IgD-negative memory B cell (primary cell): ENCODE measurements around the gene SYCP2. TPM values are rescaled to one million over a fixed set of nuclear protein-coding genes. Genes with fewer than 3 reads are reported as not detected.

Experiments used
- H3K27ac Mint-ChIP-seq, 3 donors: one replicate each; pipeline ENCODE4 v1.8.0; 2020 to 2022; ENCODE audit warnings: mild to moderate bottlenecking in 3 of 3, mixed read lengths in 3 of 3, moderate library complexity in 1 of 3
- H3K27me3 Mint-ChIP-seq: one replicate; pipeline ENCODE4 v1.8.0; 2021; ENCODE audit warnings: mixed read lengths
- H3K36me3 Mint-ChIP-seq: one replicate; pipeline ENCODE4 v1.8.0; 2020; ENCODE audit warnings: mild to moderate bottlenecking, mixed read lengths
- H3K4me1 Mint-ChIP-seq, 3 donors: one replicate each; pipeline ENCODE4 v1.8.0; 2020 to 2022; ENCODE audit warnings: mixed read lengths in 3 of 3, mild to moderate bottlenecking in 1 of 3
- H3K4me3 Mint-ChIP-seq, 4 donors: one replicate each; pipeline ENCODE4 v1.8.0; 2020 to 2022; ENCODE audit warnings: mild to moderate bottlenecking in 4 of 4, mixed read lengths in 4 of 4, moderate library complexity in 3 of 4
- H3K9me3 Mint-ChIP-seq, 3 donors: one replicate each; pipeline ENCODE4 v1.8.0; 2020 to 2021; ENCODE audit warnings: mixed read lengths in 3 of 3, mild to moderate bottlenecking in 1 of 3
- polyA plus RNA-seq: library from polyadenylated mRNA; unstranded; fragments of 300-500 nt; fragmentation: Illumina TruSeq; gene quantifications from one replicate; pipeline ENCODE4 v1.2.3, GENCODE V29; 2021

Gene SYCP2
- polyA plus RNA-seq, 1 donor from 2014 or later: 0.56 TPM

GRCh38 chr20:59821201-59821600 lies 112.2 kb downstream of the SYCP2 start:
- peaks cover 1% of the 10 kb centered on the region for H3K36me3 Mint-ChIP-seq
- H3K9me3 Mint-ChIP-seq: peaks cover 0 to 4% (median 3%) of the 10 kb centered on the region in 3 donors
- no peak overlapping the region for H3K4me3 Mint-ChIP-seq
- no peaks in the 10 kb centered on the region for H3K4me1 Mint-ChIP-seq
- no peak overlapping the region for H3K27ac Mint-ChIP-seq
- H3K27me3 Mint-ChIP-seq: no peaks in the 10 kb centered on the region

DNA sequence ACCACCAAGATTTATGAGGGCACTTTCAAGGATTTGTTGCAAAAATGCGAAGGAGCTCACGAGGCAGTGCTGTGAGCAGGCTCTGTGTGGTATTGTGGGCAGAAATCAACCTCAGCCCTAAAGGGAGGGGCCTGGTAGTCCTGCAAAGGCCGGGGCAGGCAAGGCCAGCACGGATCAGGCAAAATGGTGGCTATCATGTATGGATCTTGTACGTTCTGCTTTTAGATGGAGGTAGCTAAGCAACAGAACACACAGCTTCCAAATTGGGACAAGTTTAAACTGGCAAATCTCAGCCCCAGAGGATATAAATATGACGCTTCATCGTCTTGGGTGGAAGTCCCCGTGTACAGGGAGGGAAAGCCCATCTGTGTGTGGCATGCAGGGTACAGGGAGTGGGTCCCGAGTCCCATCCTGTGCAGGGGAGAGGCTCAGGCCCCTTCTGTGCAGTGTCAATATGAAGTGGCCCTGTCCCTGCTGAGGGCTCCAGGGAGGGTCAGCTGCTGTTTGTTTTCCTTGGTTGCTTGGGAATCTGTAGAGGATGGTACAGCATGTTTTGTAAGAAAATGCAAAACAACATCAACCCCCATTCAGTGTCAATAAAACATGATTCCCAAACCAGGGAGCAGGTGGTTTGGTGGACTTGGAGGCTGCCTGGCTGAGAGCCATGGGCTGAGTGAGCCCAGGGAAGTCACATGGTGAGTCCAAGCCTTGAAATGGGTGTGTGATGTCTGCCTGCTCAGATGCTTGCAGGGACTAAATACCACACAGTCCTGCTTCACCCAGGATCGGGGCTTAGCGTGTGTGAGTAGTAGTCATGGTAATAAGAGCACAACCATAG lies 113.0 kb downstream of the SYCP2 start:
- Mint-ChIP-seq H3K27me3 (no peaks in the 10 kb centered on the region), H3K36me3 (peaks cover 1% of the 10 kb centered on the region), H3K4me3 (no peak overlapping the region), H3K27ac (no peak overlapping the region), H3K9me3 (peaks cover 0 to 4% (median 2%) of the 10 kb centered on the region in 3 donors), H3K4me1 (no peaks in the 10 kb centered on the region)

DNA sequence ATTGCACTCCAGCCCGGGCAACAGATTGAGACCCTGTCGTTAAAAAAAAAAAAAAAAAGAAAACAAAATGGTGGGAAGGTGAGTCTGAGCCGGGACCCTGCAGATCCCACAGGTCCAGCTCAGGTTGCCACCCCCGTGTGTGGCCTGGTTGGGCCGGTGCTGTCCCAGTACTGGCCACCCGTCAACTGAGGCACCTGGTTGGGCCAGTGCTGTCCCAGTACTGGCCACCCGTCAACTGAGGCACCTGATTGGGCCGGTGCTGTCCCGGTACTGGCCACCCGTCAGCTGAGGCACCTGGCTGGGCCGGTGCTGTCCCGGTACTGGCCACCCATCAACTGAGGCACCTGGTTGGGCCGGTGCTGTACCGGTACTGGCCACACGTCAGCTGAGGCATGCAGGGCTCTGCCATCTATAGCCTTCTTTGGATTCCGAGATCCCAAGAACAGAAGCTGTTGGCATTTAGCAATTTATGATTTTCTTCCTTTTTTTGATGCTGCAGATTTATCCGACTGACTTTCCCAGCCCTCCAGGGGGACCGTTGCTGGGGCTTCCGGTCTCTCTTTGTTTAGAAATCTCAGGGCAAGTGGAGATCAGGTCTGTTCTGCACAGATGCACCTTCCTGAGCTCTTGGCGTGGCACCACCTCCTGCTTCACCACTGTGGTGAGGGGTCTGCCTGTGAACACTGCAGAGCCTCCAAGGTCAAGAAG lies 113.8 kb downstream of the SYCP2 start:
- H3K9me3 Mint-ChIP-seq: peaks cover 0 to 4% (median 0%) of the 10 kb centered on the region in 3 donors
- H3K27me3 Mint-ChIP-seq: no peaks in the 10 kb centered on the region
- H3K4me3 Mint-ChIP-seq: no peak overlapping the region
- H3K4me1 Mint-ChIP-seq: no peaks in the 10 kb centered on the region
- H3K27ac Mint-ChIP-seq: no peak overlapping the region
- peaks cover 1% of the 10 kb centered on the region for H3K36me3 Mint-ChIP-seq

GRCh38 chr20:59818911-59819310 lies 114.5 kb downstream of the SYCP2 start:
- H3K27me3 Mint-ChIP-seq: no peaks in the 10 kb centered on the region
- no peaks in the 10 kb centered on the region for H3K4me1 Mint-ChIP-seq
- H3K36me3 Mint-ChIP-seq: peaks cover 1% of the 10 kb centered on the region
- no peak overlapping the region for H3K4me3 Mint-ChIP-seq
- no peak overlapping the region for H3K27ac Mint-ChIP-seq
- peaks cover 0 to 4% (median 0%) of the 10 kb centered on the region in 3 donors for H3K9me3 Mint-ChIP-seq

- Mint-ChIP-seq H3K27me3 (no peaks in the 10 kb centered on the region), H3K4me1 (no peaks in the 10 kb centered on the region), H3K27ac (no peak overlapping the region), H3K36me3 (peaks cover 3% of the 10 kb centered on the region), H3K4me3 (no peak overlapping the region), H3K9me3 (peaks cover 0 to 4% (median 0%) of the 10 kb centered on the region in 3 donors)
Measured at GRCh38 chr20:59817846-59818615, 115.4 kb downstream of the SYCP2 start.

GRCh38 chr20:59817406-59817805 lies 116.0 kb downstream of the SYCP2 start:
- Mint-ChIP-seq H3K9me3 (peaks cover 0 to 4% (median 0%) of the 10 kb centered on the region in 3 donors), H3K27ac (no peak overlapping the region), H3K4me1 (no peaks in the 10 kb centered on the region), H3K36me3 (peaks cover 3% of the 10 kb centered on the region), H3K27me3 (peaks cover under 1% of the 10 kb centered on the region), H3K4me3 (no peak overlapping the region)

GRCh38 chr20:59816146-59816738 lies 117.2 kb downstream of the SYCP2 start:
- peaks cover 0 to 4% (median 0%) of the 10 kb centered on the region in 3 donors for H3K9me3 Mint-ChIP-seq
- H3K36me3 Mint-ChIP-seq: peaks cover 2% of the 10 kb centered on the region
- peaks cover 3% of the 10 kb centered on the region for H3K27me3 Mint-ChIP-seq
- no peaks in the 10 kb centered on the region for H3K4me1 Mint-ChIP-seq
- H3K4me3 Mint-ChIP-seq: no peak overlapping the region
- H3K27ac Mint-ChIP-seq: no peak overlapping the region

DNA sequence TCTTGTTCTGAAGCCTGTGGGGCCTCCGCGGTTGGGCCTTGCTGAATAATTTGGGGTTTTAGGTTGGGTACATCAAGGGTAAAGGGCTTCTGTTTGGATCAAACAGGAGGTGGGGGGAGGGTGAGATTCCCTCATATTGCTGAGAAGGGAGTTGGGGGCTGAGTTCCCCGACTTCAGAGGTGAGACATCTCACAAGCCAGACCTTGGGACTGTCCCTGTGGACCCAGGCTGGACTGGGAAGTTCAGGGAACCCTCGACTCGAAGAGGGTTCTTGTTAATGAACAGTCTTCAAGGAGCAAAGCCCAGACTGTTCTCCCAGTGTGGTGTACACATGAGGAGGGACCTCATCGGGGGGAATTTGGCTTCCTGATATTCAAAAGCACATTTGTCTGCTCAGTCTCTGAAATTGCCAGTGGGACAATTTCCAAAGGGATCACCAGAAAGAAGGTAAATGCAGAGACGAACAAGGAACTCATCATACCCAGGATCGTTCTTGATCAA lies 118.5 kb downstream of the SYCP2 start:
- H3K4me3 Mint-ChIP-seq: no peak overlapping the region
- H3K27me3 Mint-ChIP-seq: peaks cover 3% of the 10 kb centered on the region
- H3K36me3 Mint-ChIP-seq: peaks cover 2% of the 10 kb centered on the region
- no peaks in the 10 kb centered on the region for H3K9me3 Mint-ChIP-seq
- H3K27ac Mint-ChIP-seq: no peak overlapping the region
- no peaks in the 10 kb centered on the region for H3K4me1 Mint-ChIP-seq

DNA sequence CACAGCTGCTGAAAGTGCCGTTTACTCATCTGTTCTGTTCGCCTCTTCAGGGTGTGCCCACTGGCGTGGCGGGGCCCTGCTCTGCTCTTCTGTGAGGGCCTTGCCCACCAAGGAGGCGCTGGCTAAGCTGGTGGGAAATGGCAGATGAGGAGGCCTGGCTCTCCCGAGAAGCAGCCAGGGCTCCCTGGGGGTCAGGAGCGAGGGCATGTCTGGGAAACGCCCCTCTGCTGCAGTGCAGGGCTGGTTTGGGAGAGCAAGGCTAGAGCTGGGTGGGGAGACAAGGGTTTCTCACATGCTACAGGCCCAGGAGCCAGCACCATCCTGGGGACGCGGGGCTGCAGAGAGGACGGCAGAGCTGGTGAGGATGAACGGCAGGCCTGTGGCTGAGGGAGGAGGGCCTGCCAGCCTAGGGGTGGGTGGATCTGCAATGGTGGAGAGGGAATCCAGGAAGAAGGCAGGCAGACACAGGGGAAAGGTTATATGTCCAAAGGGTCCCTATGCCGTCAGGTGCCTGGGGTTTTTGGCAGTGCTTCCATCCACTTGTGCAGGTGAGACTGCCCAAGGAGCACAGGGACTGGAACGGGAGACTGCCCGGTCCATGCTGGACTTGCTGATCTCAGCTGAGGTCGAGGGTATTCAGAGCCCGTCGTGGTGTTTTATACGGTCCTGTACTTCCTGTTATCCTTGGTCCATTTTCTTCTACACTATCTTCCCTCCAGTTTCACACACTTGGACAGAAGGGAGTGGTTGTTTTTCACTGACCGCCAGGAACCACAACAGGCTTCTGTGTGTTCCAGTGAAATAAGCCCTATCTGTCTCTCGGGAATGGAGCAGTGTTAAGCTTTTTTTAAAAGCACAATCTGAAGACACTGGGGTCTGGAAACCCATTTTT lies 119.2 kb downstream of the SYCP2 start:
- Mint-ChIP-seq H3K9me3 (no peaks in the 10 kb centered on the region), H3K4me1 (no peaks in the 10 kb centered on the region), H3K27ac (no peak overlapping the region), H3K36me3 (peaks cover 2% of the 10 kb centered on the region), H3K4me3 (no peak overlapping the region), H3K27me3 (peaks cover 3% of the 10 kb centered on the region)

Other genes with a start within 250 kb of the SYCP2 start
- 1.8 TPM for gene PPP1R3D, start 6.7 kb upstream of the SYCP2 start, polyA plus RNA-seq
- gene FAM217B, start 6.8 kb upstream of the SYCP2 start, polyA plus RNA-seq: 24.9 TPM
- gene CDH26, start 24.8 kb upstream of the SYCP2 start, polyA plus RNA-seq: not detected